HEK293 (cell line): ENCODE data around the gene TTN.

ENCODE experiments used
- CTCF ChIA-PET: fragments of 350-600 bp; formaldehyde crosslinking; extraction: SDS; loops from one replicate; lab custom pipeline; 2021; ENCODE audit warnings: antibody characterized with exemption; lab: Yijun Ruan, JAX
- POLR2A ChIA-PET: fragments of 300-600 bp; formaldehyde crosslinking; extraction: SDS; loops from one replicate; lab custom pipeline; 2020; ENCODE audit warnings: antibody characterized with exemption, inconsistent platforms; lab: Yijun Ruan, JAX
- H3K27ac ChIP-seq: fragments of 200-500 bp; sonication (Bioruptor generic); 2 replicates; pipeline ENCODE4 v1.5.1; 2014; ENCODE audit warnings: low read depth, low read length, control low read depth, inconsistent platforms; ENCODE audit errors: extremely low read depth
- H3K36me3 ChIP-seq, 2 experiments: fragments of 200-500 bp in 1 of 2; sonication (Bioruptor generic) in 1 of 2; 1 replicate in 1 of 2; 2 replicates in 1 of 2; pipeline ENCODE4 v1.5.1; 2014 to 2017; ENCODE audit warnings: inconsistent platforms in 2 of 2, low read length in 2 of 2; ENCODE audit not compliant: control insufficient read depth in 2 of 2, insufficient read depth in 1 of 2
- H3K4me1 ChIP-seq: fragments of 200-500 bp; sonication (Bioruptor generic); 2 replicates; pipeline ENCODE4 v1.5.1; 2014; ENCODE audit warnings: mild to moderate bottlenecking, low read length, inconsistent platforms; ENCODE audit not compliant: control insufficient read depth, insufficient read depth
- H3K4me3 ChIP-seq: 2 replicates; pipeline ENCODE4 v1.5.1; 2011; ENCODE audit warnings: low read depth, mild to moderate bottlenecking, control low read depth, low read length, moderate library complexity
- H3K9me3 ChIP-seq: fragments of 200-500 bp; sonication (Bioruptor generic); 2 replicates; pipeline ENCODE4 v1.5.1; 2014; ENCODE audit warnings: low read depth, low read length, inconsistent platforms; ENCODE audit not compliant: control insufficient read depth, insufficient read depth
- BCL11A ChIP-seq: fragments of 450-650 bp; formaldehyde crosslinking; IDR thresholded peaks from 2 replicates; pipeline ENCODE4 v1.5.1; 2016; ENCODE audit warnings: low read depth, missing biosample characterization, missing genetic modification characterization
- GFI1B ChIP-seq: fragments of 450-650 bp; formaldehyde crosslinking; IDR thresholded peaks from 2 replicates; pipeline ENCODE4 v1.5.1; 2016; ENCODE audit warnings: missing biosample characterization, missing genetic modification characterization
- GLIS1 ChIP-seq: fragments of 450-650 bp; formaldehyde crosslinking; IDR thresholded peaks from 2 replicates; pipeline ENCODE4 v1.5.1; 2016; ENCODE audit warnings: missing biosample characterization, missing genetic modification characterization
- KLF8 ChIP-seq: fragments of 450-650 bp; formaldehyde crosslinking; IDR thresholded peaks from 2 replicates; pipeline ENCODE4 v1.5.1; 2016; ENCODE audit warnings: missing biosample characterization, missing genetic modification characterization
- MZF1 ChIP-seq: fragments of 450-650 bp; formaldehyde crosslinking; IDR thresholded peaks from 2 replicates; pipeline ENCODE4 v1.5.1; 2017; ENCODE audit warnings: missing biosample characterization, missing genetic modification characterization, borderline replicate concordance
- SP3 ChIP-seq: fragments of 450-650 bp; formaldehyde crosslinking; IDR thresholded peaks from 2 replicates; pipeline ENCODE4 v1.5.1; 2016; ENCODE audit warnings: missing biosample characterization, missing genetic modification characterization
- WT1 ChIP-seq: fragments of 450-650 bp; formaldehyde crosslinking; IDR thresholded peaks from 2 replicates; pipeline ENCODE4 v1.5.1; 2016; ENCODE audit warnings: missing biosample characterization, missing genetic modification characterization
- YY2 ChIP-seq: fragments of 450-650 bp; formaldehyde crosslinking; IDR thresholded peaks from 2 replicates; pipeline ENCODE4 v1.5.1; 2016; ENCODE audit warnings: missing biosample characterization, missing genetic modification characterization
- ZBTB48 ChIP-seq: fragments of 450-650 bp; formaldehyde crosslinking; IDR thresholded peaks from 2 replicates; pipeline ENCODE4 v1.5.1; 2016; ENCODE audit warnings: missing biosample characterization, missing genetic modification characterization
- ZNF132 ChIP-seq: fragments of 450-650 bp; formaldehyde crosslinking; IDR thresholded peaks from 2 replicates; pipeline ENCODE4 v1.5.1; 2017; ENCODE audit warnings: missing biosample characterization, missing genetic modification characterization, borderline replicate concordance
- ZNF155 ChIP-seq: fragments of 450-650 bp; formaldehyde crosslinking; IDR thresholded peaks from 2 replicates; pipeline ENCODE4 v1.5.1; 2016; ENCODE audit warnings: missing biosample characterization, missing genetic modification characterization
- ZNF16 ChIP-seq: fragments of 450-650 bp; formaldehyde crosslinking; IDR thresholded peaks from 2 replicates; pipeline ENCODE4 v1.5.1; 2016; ENCODE audit warnings: low read depth, missing biosample characterization, missing genetic modification characterization
- ZNF214 ChIP-seq: fragments of 450-650 bp; formaldehyde crosslinking; IDR thresholded peaks from 2 replicates; pipeline ENCODE4 v1.5.1; 2017; ENCODE audit warnings: missing biosample characterization, mild to moderate bottlenecking, missing genetic modification characterization, borderline replicate concordance
- ZNF311 ChIP-seq: fragments of 450-650 bp; formaldehyde crosslinking; IDR thresholded peaks from 2 replicates; pipeline ENCODE4 v1.5.1; 2017; ENCODE audit warnings: missing biosample characterization, missing genetic modification characterization, borderline replicate concordance
- ZNF354C ChIP-seq: fragments of 450-650 bp; formaldehyde crosslinking; IDR thresholded peaks from 2 replicates; pipeline ENCODE4 v1.5.1; 2016; ENCODE audit warnings: missing biosample characterization, missing genetic modification characterization, low read depth, borderline replicate concordance
- ZNF391 ChIP-seq: fragments of 450-650 bp; formaldehyde crosslinking; IDR thresholded peaks from 2 replicates; pipeline ENCODE4 v1.5.1; 2016; ENCODE audit warnings: low read depth, missing biosample characterization, missing genetic modification characterization, borderline replicate concordance
- ZNF404 ChIP-seq: fragments of 450-650 bp; formaldehyde crosslinking; IDR thresholded peaks from 2 replicates; pipeline ENCODE4 v1.5.1; 2017; ENCODE audit warnings: missing biosample characterization, missing genetic modification characterization
- ZNF501 ChIP-seq: fragments of 450-650 bp; formaldehyde crosslinking; IDR thresholded peaks from 2 replicates; pipeline ENCODE4 v1.5.1; 2016; ENCODE audit warnings: missing biosample characterization, missing genetic modification characterization
- ZNF571 ChIP-seq: fragments of 450-650 bp; formaldehyde crosslinking; IDR thresholded peaks from 2 replicates; pipeline ENCODE4 v1.5.0; 2017; ENCODE audit warnings: missing biosample characterization, missing genetic modification characterization
- ZNF626 ChIP-seq: fragments of 450-650 bp; sonication (Bioruptor Pico); formaldehyde crosslinking; IDR thresholded peaks from 2 replicates; pipeline ENCODE4 v1.5.1; 2018; ENCODE audit warnings: missing biosample characterization, missing genetic modification characterization, inconsistent platforms
- ZNF777 ChIP-seq: fragments of 450-650 bp; formaldehyde crosslinking; IDR thresholded peaks from 2 replicates; pipeline ENCODE4 v1.5.1; 2017; ENCODE audit warnings: missing biosample characterization, missing genetic modification characterization, borderline replicate concordance
- TF ChIP-seq, protein P1 (sequence below): fragments of 450-650 bp; formaldehyde crosslinking; IDR thresholded peaks from 2 replicates; pipeline ENCODE4 v1.5.1; 2016; ENCODE audit warnings: missing biosample characterization, missing genetic modification characterization
- TF ChIP-seq, protein P2 (sequence below): fragments of 450-650 bp; formaldehyde crosslinking; IDR thresholded peaks from 2 replicates; pipeline ENCODE4 v1.5.1; 2016; ENCODE audit warnings: missing biosample characterization, missing genetic modification characterization
- TF ChIP-seq, protein P3 (sequence below): fragments of 450-650 bp; formaldehyde crosslinking; conservative IDR thresholded peaks from 2 replicates; pipeline ENCODE4 v1.5.1; 2016; ENCODE audit warnings: low read depth, missing biosample characterization, missing genetic modification characterization
- TF ChIP-seq, protein P4 (sequence below): fragments of 450-650 bp; formaldehyde crosslinking; IDR thresholded peaks from 2 replicates; pipeline ENCODE4 v1.5.1; 2017; ENCODE audit warnings: missing biosample characterization, missing genetic modification characterization

TTN gene

DNA sequence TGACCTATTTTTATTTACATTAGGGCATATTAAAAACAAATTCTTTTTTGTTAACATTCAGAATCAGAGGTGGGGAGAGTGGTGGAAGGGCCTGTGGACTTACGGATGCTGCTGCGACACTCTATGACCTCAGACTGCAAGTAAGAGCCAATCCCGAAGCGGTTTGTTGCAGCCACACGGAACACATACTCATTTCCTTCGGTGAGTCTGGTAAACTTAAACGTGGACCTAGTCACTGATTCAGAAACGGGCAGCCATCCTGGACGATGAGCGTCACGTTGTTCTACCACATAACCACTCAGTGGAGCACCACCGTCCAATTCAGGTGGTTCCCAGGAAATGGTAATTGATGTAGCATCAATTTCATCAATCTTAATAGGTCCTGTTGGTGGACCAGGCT is 265.1 kb downstream of the TTN start:
- POLR2A ChIA-PET, result no interaction called here
- no peaks in the 10 kb centered on the region for H3K4me1 ChIP-seq
- H3K36me3 ChIP-seq, result peaks cover 0 to 88% of the 10 kb centered on the region in 2 experiments; a peak in 1 of 3 replicates
- no peak overlapping the region for H3K4me3 ChIP-seq
- H3K27ac ChIP-seq, result no peak overlapping the region
- CTCF ChIA-PET, result no interaction called here
- TF ChIP-seq YY2 (tag by site-specific recombination) (no peak), ZNF16 (tag by site-specific recombination) (no peak), ZNF354C (tag by site-specific recombination) (no peak), ZNF391 (tag by site-specific recombination) (no peak), ZNF311 (tag by site-specific recombination) (no peak), GFI1B (tag by site-specific recombination) (no peak), ZNF777 (tag by site-specific recombination) (no peak)
- TF ChIP-seq, protein P1, sequence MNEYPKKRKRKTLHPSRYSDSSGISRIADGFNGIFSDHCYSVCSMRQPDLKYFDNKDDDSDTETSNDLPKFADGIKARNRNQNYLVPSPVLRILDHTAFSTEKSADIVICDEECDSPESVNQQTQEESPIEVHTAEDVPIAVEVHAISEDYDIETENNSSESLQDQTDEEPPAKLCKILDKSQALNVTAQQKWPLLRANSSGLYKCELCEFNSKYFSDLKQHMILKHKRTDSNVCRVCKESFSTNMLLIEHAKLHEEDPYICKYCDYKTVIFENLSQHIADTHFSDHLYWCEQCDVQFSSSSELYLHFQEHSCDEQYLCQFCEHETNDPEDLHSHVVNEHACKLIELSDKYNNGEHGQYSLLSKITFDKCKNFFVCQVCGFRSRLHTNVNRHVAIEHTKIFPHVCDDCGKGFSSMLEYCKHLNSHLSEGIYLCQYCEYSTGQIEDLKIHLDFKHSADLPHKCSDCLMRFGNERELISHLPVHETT (tag by site-specific recombination), result no peak
- no peaks in the 10 kb centered on the region for H3K9me3 ChIP-seq

DNA sequence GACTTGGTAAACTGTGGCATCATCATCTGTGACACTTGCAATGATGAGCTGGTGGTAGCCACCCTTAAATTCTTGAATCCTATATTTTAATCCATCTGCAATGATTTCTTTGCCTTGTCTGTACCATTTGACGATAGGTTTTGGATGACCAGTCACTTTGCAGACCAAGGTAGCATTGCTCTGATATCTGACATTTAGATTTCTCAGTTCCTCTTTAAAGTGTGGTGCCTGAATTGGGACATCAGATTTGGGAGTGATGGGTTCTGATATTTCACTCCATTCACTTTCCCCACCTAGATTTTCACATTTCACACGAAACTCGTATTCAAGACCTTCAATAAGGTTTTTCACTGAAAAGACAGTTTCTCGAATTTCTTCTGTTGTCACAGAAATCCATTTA is 271.2 kb downstream of the TTN start:
- Histone ChIP-seq H3K36me3 (peaks cover 0 to 91% of the 10 kb centered on the region in 2 experiments; a peak in 1 of 3 replicates), H3K9me3 (no peaks in the 10 kb centered on the region), H3K4me1 (no peaks in the 10 kb centered on the region), H3K4me3 (no peak overlapping the region), H3K27ac (no peak overlapping the region)
- CTCF ChIA-PET, result no interaction called here
- POLR2A ChIA-PET, result no interaction called here
- TF ChIP-seq ZNF501 (tag by site-specific recombination), result no peak
- no peak for TF ChIP-seq ZNF155
- no peak for TF ChIP-seq KLF8 (tag by site-specific recombination)
- no peak for TF ChIP-seq BCL11A
- no peak for TF ChIP-seq GLIS1 (tag by site-specific recombination)
- TF ChIP-seq MZF1 (tag by site-specific recombination), result no peak
- TF ChIP-seq, protein P2, sequence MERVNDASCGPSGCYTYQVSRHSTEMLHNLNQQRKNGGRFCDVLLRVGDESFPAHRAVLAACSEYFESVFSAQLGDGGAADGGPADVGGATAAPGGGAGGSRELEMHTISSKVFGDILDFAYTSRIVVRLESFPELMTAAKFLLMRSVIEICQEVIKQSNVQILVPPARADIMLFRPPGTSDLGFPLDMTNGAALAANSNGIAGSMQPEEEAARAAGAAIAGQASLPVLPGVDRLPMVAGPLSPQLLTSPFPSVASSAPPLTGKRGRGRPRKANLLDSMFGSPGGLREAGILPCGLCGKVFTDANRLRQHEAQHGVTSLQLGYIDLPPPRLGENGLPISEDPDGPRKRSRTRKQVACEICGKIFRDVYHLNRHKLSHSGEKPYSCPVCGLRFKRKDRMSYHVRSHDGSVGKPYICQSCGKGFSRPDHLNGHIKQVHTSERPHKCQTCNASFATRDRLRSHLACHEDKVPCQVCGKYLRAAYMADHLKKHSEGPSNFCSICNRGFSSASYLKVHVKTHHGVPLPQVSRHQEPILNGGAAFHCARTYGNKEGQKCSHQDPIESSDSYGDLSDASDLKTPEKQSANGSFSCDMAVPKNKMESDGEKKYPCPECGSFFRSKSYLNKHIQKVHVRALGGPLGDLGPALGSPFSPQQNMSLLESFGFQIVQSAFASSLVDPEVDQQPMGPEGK, result no peak
- TF ChIP-seq ZNF571 (tag by site-specific recombination), result no peak
- TF ChIP-seq SP3 (tag by site-specific recombination), result no peak
- TF ChIP-seq, protein P3, sequence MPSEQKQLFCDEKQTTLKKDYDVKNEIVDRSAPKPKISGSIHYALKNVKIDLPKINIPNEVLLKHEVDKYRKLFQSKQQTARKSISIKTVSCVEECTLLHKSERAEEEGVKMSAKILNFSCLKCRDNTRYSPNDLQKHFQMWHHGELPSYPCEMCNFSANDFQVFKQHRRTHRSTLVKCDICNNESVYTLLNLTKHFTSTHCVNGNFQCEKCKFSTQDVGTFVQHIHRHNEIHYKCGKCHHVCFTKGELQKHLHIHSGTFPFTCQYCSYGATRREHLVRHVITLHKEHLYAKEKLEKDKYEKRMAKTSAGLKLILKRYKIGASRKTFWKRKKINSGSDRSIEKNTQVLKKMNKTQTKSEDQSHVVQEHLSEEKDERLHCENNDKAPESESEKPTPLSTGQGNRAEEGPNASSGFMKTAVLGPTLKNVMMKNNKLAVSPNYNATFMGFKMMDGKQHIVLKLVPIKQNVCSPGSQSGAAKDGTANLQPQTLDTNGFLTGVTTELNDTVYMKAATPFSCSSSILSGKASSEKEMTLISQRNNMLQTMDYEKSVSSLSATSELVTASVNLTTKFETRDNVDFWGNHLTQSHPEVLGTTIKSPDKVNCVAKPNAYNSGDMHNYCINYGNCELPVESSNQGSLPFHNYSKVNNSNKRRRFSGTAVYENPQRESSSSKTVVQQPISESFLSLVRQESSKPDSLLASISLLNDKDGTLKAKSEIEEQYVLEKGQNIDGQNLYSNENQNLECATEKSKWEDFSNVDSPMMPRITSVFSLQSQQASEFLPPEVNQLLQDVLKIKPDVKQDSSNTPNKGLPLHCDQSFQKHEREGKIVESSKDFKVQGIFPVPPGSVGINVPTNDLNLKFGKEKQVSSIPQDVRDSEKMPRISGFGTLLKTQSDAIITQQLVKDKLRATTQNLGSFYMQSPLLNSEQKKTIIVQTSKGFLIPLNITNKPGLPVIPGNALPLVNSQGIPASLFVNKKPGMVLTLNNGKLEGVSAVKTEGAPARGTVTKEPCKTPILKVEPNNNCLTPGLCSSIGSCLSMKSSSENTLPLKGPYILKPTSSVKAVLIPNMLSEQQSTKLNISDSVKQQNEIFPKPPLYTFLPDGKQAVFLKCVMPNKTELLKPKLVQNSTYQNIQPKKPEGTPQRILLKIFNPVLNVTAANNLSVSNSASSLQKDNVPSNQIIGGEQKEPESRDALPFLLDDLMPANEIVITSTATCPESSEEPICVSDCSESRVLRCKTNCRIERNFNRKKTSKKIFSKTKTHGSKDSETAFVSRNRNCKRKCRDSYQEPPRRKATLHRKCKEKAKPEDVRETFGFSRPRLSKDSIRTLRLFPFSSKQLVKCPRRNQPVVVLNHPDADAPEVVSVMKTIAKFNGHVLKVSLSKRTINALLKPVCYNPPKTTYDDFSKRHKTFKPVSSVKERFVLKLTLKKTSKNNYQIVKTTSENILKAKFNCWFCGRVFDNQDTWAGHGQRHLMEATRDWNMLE (tag by site-specific recombination), result no peak
- TF ChIP-seq WT1 (tag by site-specific recombination), result no peak
- TF ChIP-seq ZNF132, result no peak
- no peak for TF ChIP-seq ZNF214 (tag by site-specific recombination)
- TF ChIP-seq, protein P4, sequence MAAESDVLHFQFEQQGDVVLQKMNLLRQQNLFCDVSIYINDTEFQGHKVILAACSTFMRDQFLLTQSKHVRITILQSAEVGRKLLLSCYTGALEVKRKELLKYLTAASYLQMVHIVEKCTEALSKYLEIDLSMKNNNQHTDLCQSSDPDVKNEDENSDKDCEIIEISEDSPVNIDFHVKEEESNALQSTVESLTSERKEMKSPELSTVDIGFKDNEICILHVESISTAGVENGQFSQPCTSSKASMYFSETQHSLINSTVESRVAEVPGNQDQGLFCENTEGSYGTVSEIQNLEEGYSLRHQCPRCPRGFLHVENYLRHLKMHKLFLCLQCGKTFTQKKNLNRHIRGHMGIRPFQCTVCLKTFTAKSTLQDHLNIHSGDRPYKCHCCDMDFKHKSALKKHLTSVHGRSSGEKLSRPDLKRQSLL (tag by site-specific recombination), result no peak
- no peak for TF ChIP-seq ZNF626 (tag by site-specific recombination)
- no peak for TF ChIP-seq ZBTB48 (tag by site-specific recombination)
- TF ChIP-seq ZNF404 (tag by site-specific recombination), result no peak
